ENCODE measurements around the gene ODAD3.
"Not testable (repeated sequence)": the region's sequence is repeated elsewhere in the genome, so short reads cannot be mapped to it uniquely, and the experiment has no call there.

Gene ODAD3

GRCh38 chr19:11408591-11408990, 26.3 kb downstream of the ODAD3 start:
- Histone ChIP-seq H3K4me3 (ENCODE audit: low read depth in 1 of 5, low read length in 5 of 5) (no peak overlapping the region), H3K9me3 (ENCODE audit: control insufficient read depth in 5 of 5, low read length in 5 of 5) (no peaks in the 10 kb centered on the region), H3K9ac (ENCODE audit: low read length in 5 of 5) (no peak overlapping the region), H3K27ac (ENCODE audit: low read depth, low read length) (no peak overlapping the region), H3K27me3 (ENCODE audit: control insufficient read depth in 5 of 5, insufficient read depth in 4 of 5, low read length in 5 of 5) (peaks cover 0 to 8% (median 3%) of the 10 kb centered on the region in 5 donors), H3K36me3 (ENCODE audit: control insufficient read depth in 5 of 5, insufficient read depth in 5 of 5, low read length in 5 of 5) (peaks cover 0 to 9% (median 0%) of the 10 kb centered on the region in 5 donors), H3K4me1 (ENCODE audit: control insufficient read depth in 5 of 5, insufficient read depth in 5 of 5, low read length in 5 of 5) (peaks cover 0 to 2% (median 0%) of the 10 kb centered on the region in 5 donors)

- not testable (repeated sequence) for H3K27ac ChIP-seq (ENCODE audit: low read depth, low read length); H3K27me3 ChIP-seq (ENCODE audit: control insufficient read depth in 5 of 5, insufficient read depth in 4 of 5, low read length in 5 of 5); H3K9ac ChIP-seq (ENCODE audit: low read length in 5 of 5); H3K4me1 ChIP-seq (ENCODE audit: control insufficient read depth in 5 of 5, insufficient read depth in 5 of 5, low read length in 5 of 5); H3K4me3 ChIP-seq (ENCODE audit: low read depth in 1 of 5, low read length in 5 of 5); H3K9me3 ChIP-seq (ENCODE audit: control insufficient read depth in 5 of 5, low read length in 5 of 5)
- H3K36me3 ChIP-seq (ENCODE audit: control insufficient read depth in 5 of 5, insufficient read depth in 5 of 5, low read length in 5 of 5): peaks cover 0 to 13% (median 0%) of the 10 kb centered on the region in 5 donors
Observed at GRCh38 chr19:11406703-11407236, 28.2 kb downstream of the ODAD3 start.

- peaks cover 0 to 8% (median 3%) of the 10 kb centered on the region in 5 donors for H3K27me3 ChIP-seq (ENCODE audit: control insufficient read depth in 5 of 5, insufficient read depth in 4 of 5, low read length in 5 of 5)
- H3K27ac ChIP-seq (ENCODE audit: low read depth, low read length): no peak overlapping the region
- peaks cover 0 to 13% (median 0%) of the 10 kb centered on the region in 5 donors for H3K36me3 ChIP-seq (ENCODE audit: control insufficient read depth in 5 of 5, insufficient read depth in 5 of 5, low read length in 5 of 5)
- no peak overlapping the region for H3K4me3 ChIP-seq (ENCODE audit: low read depth in 1 of 5, low read length in 5 of 5)
- H3K9me3 ChIP-seq (ENCODE audit: control insufficient read depth in 5 of 5, low read length in 5 of 5): no peaks in the 10 kb centered on the region
- H3K9ac ChIP-seq (ENCODE audit: low read length in 5 of 5): no peak overlapping the region
- peaks cover 0 to 2% (median 0%) of the 10 kb centered on the region in 5 donors for H3K4me1 ChIP-seq (ENCODE audit: control insufficient read depth in 5 of 5, insufficient read depth in 5 of 5, low read length in 5 of 5)
Observed at GRCh38 chr19:11405846-11406643, 28.9 kb downstream of the ODAD3 start.

- Histone ChIP-seq H3K4me1 (ENCODE audit: control insufficient read depth in 5 of 5, insufficient read depth in 5 of 5, low read length in 5 of 5) (peaks cover 0 to 2% (median 0%) of the 10 kb centered on the region in 5 donors), H3K27ac (ENCODE audit: low read depth, low read length) (no peak overlapping the region), H3K9ac (ENCODE audit: low read length in 5 of 5) (no peak overlapping the region), H3K4me3 (ENCODE audit: low read depth in 1 of 5, low read length in 5 of 5) (no peak overlapping the region), H3K9me3 (ENCODE audit: control insufficient read depth in 5 of 5, low read length in 5 of 5) (no peaks in the 10 kb centered on the region), H3K36me3 (ENCODE audit: control insufficient read depth in 5 of 5, insufficient read depth in 5 of 5, low read length in 5 of 5) (peaks cover 0 to 18% (median 2%) of the 10 kb centered on the region in 5 donors), H3K27me3 (ENCODE audit: control insufficient read depth in 5 of 5, insufficient read depth in 4 of 5, low read length in 5 of 5) (peaks cover 0 to 8% (median 3%) of the 10 kb centered on the region in 5 donors)
Observed at GRCh38 chr19:11404588-11405222, 30.2 kb downstream of the ODAD3 start.

GRCh38 chr19:11401808-11402543, 32.9 kb downstream of the ODAD3 start:
- H3K27ac ChIP-seq (ENCODE audit: low read depth, low read length): no peak overlapping the region

GRCh38 chr19:11400798-11401197, 34.1 kb downstream of the ODAD3 start:
- no peaks in the 10 kb centered on the region for H3K4me1 ChIP-seq (ENCODE audit: control insufficient read depth in 5 of 5, insufficient read depth in 5 of 5, low read length in 5 of 5)
- no peak overlapping the region for H3K27ac ChIP-seq (ENCODE audit: low read depth, low read length)
- H3K4me3 ChIP-seq (ENCODE audit: low read depth in 1 of 5, low read length in 5 of 5): no peak overlapping the region
- peaks cover 0 to 26% (median 3%) of the 10 kb centered on the region in 5 donors for H3K36me3 ChIP-seq (ENCODE audit: control insufficient read depth in 5 of 5, insufficient read depth in 5 of 5, low read length in 5 of 5)
- H3K9me3 ChIP-seq (ENCODE audit: control insufficient read depth in 5 of 5, low read length in 5 of 5): no peaks in the 10 kb centered on the region
- H3K27me3 ChIP-seq (ENCODE audit: control insufficient read depth in 5 of 5, insufficient read depth in 4 of 5, low read length in 5 of 5): no peaks in the 10 kb centered on the region
- no peak overlapping the region for H3K9ac ChIP-seq (ENCODE audit: low read length in 5 of 5)

More at GRCh38 chr19:11401808-11402543, 32.9 kb downstream of the ODAD3 start:
- Histone ChIP-seq H3K27me3 (ENCODE audit: control insufficient read depth in 5 of 5, insufficient read depth in 4 of 5, low read length in 5 of 5) (peaks cover 0 to 8% (median 3%) of the 10 kb centered on the region in 5 donors), H3K36me3 (ENCODE audit: control insufficient read depth in 5 of 5, insufficient read depth in 5 of 5, low read length in 5 of 5) (peaks cover 0 to 25% (median 3%) of the 10 kb centered on the region in 5 donors), H3K9me3 (ENCODE audit: control insufficient read depth in 5 of 5, low read length in 5 of 5) (no peaks in the 10 kb centered on the region), H3K4me3 (ENCODE audit: low read depth in 1 of 5, low read length in 5 of 5) (no peak overlapping the region), H3K9ac (ENCODE audit: low read length in 5 of 5) (no peak overlapping the region), H3K4me1 (ENCODE audit: control insufficient read depth in 5 of 5, insufficient read depth in 5 of 5, low read length in 5 of 5) (peaks cover 0 to 2% (median 0%) of the 10 kb centered on the region in 5 donors)

GRCh38 chr19:11399667-11400066, 35.3 kb downstream of the ODAD3 start:
- no peaks in the 10 kb centered on the region for H3K4me1 ChIP-seq (ENCODE audit: control insufficient read depth in 5 of 5, insufficient read depth in 5 of 5, low read length in 5 of 5)
- H3K27ac ChIP-seq (ENCODE audit: low read depth, low read length): no peak overlapping the region
- H3K36me3 ChIP-seq (ENCODE audit: control insufficient read depth in 5 of 5, insufficient read depth in 5 of 5, low read length in 5 of 5): peaks cover 0 to 26% (median 3%) of the 10 kb centered on the region in 5 donors
- H3K4me3 ChIP-seq (ENCODE audit: low read depth in 1 of 5, low read length in 5 of 5): no peak overlapping the region
- no peaks in the 10 kb centered on the region for H3K27me3 ChIP-seq (ENCODE audit: control insufficient read depth in 5 of 5, insufficient read depth in 4 of 5, low read length in 5 of 5)
- H3K9ac ChIP-seq (ENCODE audit: low read length in 5 of 5): no peak overlapping the region
- no peaks in the 10 kb centered on the region for H3K9me3 ChIP-seq (ENCODE audit: control insufficient read depth in 5 of 5, low read length in 5 of 5)

- Histone ChIP-seq H3K9me3 (ENCODE audit: control insufficient read depth in 5 of 5, low read length in 5 of 5) (no peaks in the 10 kb centered on the region), H3K4me3 (ENCODE audit: low read depth in 1 of 5, low read length in 5 of 5) (no peak overlapping the region), H3K9ac (ENCODE audit: low read length in 5 of 5) (no peak overlapping the region), H3K27me3 (ENCODE audit: control insufficient read depth in 5 of 5, insufficient read depth in 4 of 5, low read length in 5 of 5) (no peaks in the 10 kb centered on the region), H3K4me1 (ENCODE audit: control insufficient read depth in 5 of 5, insufficient read depth in 5 of 5, low read length in 5 of 5) (no peaks in the 10 kb centered on the region), H3K36me3 (ENCODE audit: control insufficient read depth in 5 of 5, insufficient read depth in 5 of 5, low read length in 5 of 5) (peaks cover 0 to 21% (median 6%) of the 10 kb centered on the region in 5 donors), H3K27ac (ENCODE audit: low read depth, low read length) (no peak overlapping the region)
Observed at GRCh38 chr19:11397089-11397610, 37.8 kb downstream of the ODAD3 start.

- no peak overlapping the region for H3K4me3 ChIP-seq (ENCODE audit: low read depth in 1 of 5, low read length in 5 of 5)
- peaks cover 0 to 7% (median 3%) of the 10 kb centered on the region in 5 donors for H3K36me3 ChIP-seq (ENCODE audit: control insufficient read depth in 5 of 5, insufficient read depth in 5 of 5, low read length in 5 of 5)
- H3K9me3 ChIP-seq (ENCODE audit: control insufficient read depth in 5 of 5, low read length in 5 of 5): peaks cover 0 to 9% (median 4%) of the 10 kb centered on the region in 5 donors
- H3K27ac ChIP-seq (ENCODE audit: low read depth, low read length): no peak overlapping the region
- no peak overlapping the region for H3K9ac ChIP-seq (ENCODE audit: low read length in 5 of 5)
- peaks cover 0 to 5% (median 0%) of the 10 kb centered on the region in 5 donors for H3K4me1 ChIP-seq (ENCODE audit: control insufficient read depth in 5 of 5, insufficient read depth in 5 of 5, low read length in 5 of 5)
- H3K27me3 ChIP-seq (ENCODE audit: control insufficient read depth in 5 of 5, insufficient read depth in 4 of 5, low read length in 5 of 5): no peaks in the 10 kb centered on the region
Observed at GRCh38 chr19:11390933-11391680, 43.8 kb downstream of the ODAD3 start.
